Measurements from ENCODE around the gene TTC1.
A peak's percentile ranks its signal among the peaks of the same experiment; 100 is the strongest.

The TTC1 gene

DNA sequence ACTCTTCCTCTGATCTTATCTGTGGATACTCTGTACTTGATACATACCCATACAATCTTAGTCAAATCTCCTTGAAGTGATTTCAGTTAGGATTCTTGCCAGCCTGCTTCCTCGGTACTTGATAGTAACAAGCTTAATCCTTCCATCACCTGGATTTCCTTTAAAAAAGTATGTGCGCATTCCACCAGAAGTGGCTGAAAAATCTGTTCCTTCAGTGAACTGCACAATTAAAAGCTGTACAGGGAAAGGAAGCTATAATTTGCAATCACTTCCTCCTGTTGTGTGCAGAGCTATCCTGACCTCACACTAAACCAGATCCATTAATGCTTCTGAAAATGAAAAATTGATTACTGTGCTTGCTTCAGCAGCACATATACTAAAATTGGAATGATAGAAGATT is 63.0 kb downstream of the TTC1 start:
- no peak for DNase-seq
- in situ Hi-C loops (cut with HindIII; ENCODE audit: low pct_ligation_motif_present, low pct_unique_long_range_greater_than_20kb, low sequenced_read_pairs): no loop called here

GRCh38 chr5:160075073-160075472 is 66.1 kb downstream of the TTC1 start:
- in situ Hi-C loops (cut with HindIII; ENCODE audit: low pct_ligation_motif_present, low pct_unique_long_range_greater_than_20kb, low sequenced_read_pairs): no loop called here
- no peak for DNase-seq

- no peak for DNase-seq
- in situ Hi-C loops (cut with HindIII; ENCODE audit: low pct_ligation_motif_present, low pct_unique_long_range_greater_than_20kb, low sequenced_read_pairs): no loop called here
Measured at GRCh38 chr5:160076997-160077396, 68.1 kb downstream of the TTC1 start.

DNA sequence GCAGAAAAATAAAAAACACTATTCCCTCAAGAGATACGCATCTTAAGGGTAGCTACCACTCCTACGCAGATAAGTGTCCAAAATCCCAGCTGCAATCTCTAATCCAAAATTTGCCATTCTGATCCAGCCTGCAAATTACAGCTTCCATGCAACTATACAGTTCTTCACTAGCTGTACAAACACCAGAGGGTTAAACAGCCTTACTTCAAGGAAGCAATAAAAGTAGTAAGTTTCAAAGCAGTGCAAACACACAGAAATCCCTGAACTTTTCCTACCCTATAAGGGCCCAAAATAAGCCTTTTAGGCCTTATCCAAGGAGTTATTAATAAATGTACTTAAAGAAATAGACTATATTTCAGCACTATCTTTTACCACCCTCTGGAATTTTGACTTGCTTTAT is 70.8 kb downstream of the TTC1 start:
- DNase-seq: no peak
- in situ Hi-C loops (cut with HindIII; ENCODE audit: low pct_ligation_motif_present, low pct_unique_long_range_greater_than_20kb, low sequenced_read_pairs): no loop called here

DNA sequence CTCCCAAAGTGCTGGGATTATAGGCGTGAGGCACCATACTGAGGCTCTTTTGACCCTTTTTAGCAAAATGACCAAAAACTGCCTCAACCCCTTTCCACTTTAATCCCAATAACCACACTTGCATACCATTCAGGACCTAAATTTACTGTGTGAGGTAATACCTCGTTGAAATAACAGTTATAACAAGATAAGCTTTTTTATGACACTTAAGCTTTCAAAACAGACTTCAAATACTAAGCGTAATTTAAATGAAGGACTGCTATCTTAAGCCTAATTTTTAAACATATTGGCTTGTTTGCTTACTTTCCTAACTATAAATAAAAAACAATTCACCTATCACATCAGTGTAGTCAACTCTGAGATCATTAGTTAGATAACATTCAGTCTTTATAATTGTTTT is 72.6 kb downstream of the TTC1 start:
- in situ Hi-C loops (cut with HindIII; ENCODE audit: low pct_ligation_motif_present, low pct_unique_long_range_greater_than_20kb, low sequenced_read_pairs): no loop called here
- DNase-seq: no peak

DNA sequence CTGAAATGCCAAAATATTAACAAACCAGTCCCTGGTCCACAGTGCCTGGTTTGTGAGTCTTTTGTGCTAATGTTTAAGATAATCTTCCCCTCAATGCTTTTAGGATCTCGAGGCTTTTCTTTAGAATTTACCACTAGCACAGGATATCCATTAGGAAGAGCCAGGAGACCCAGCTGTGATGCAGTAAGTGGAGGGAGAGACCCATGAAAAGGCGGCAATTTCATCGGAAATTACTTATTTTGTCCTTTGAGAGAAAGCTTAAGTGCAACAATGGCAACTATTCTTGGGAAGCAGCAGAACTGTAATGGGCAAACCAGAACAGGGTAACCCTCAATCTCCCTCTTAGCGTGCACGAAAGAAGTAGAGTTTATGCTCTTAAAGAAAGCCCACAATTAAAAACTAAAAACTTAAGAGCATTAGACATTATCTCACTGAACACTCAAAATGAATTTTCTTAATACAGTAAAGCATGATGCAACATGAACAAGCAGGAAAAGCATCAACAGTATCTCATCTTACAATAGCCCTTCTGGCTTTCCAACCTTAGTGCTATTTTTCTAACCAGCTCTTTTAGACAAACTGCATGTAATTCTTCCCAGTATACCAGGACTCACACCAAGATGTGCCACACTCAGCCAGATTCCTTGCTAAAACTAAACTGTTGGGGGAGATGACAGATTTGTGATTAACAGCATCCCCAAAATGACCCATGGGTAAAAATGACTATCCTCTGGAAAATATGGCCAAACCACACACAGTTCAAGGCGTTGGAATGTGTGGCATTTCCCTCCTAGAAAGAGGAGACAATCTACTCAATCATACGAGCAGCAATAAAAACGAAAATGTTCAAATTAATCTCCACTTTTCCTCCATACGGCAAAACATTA is 73.9 kb downstream of the TTC1 start:
- DNase-seq: peak; percentile 78
- in situ Hi-C loops (cut with HindIII; ENCODE audit: low pct_ligation_motif_present, low pct_unique_long_range_greater_than_20kb, low sequenced_read_pairs): no loop called here

GRCh38 chr5:160083501-160083900 is 74.6 kb downstream of the TTC1 start:
- DNase-seq: peak; percentile 59
- in situ Hi-C loops (cut with HindIII; ENCODE audit: low pct_ligation_motif_present, low pct_unique_long_range_greater_than_20kb, low sequenced_read_pairs): no loop called here

- peak; percentile 3 for DNase-seq
- in situ Hi-C loops (cut with HindIII; ENCODE audit: low pct_ligation_motif_present, low pct_unique_long_range_greater_than_20kb, low sequenced_read_pairs): no loop called here
Measured at GRCh38 chr5:160084144-160084543, 75.2 kb downstream of the TTC1 start.

DNA sequence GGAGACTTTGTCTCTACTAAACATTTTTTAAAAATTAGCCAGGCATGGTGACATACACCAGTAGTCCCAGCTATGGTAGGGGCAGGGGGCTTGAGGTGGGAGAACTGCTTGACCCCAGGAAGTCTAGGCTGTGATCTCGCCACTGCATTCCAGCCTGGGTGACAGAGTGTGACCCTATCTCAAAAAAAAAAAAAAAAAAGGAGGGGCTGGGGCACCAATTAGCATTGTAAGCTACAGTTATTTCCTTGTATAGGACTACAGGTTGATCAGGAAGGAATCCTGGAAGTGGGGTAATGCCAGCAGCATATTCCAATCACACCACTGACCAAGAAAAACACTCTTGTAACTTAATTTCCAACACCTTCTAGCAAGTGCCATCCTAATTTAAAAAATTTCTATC is 78.3 kb downstream of the TTC1 start:
- in situ Hi-C loops (cut with HindIII; ENCODE audit: low pct_ligation_motif_present, low pct_unique_long_range_greater_than_20kb, low sequenced_read_pairs): no loop called here
- DNase-seq: no peak

- in situ Hi-C loops (cut with HindIII; ENCODE audit: low pct_ligation_motif_present, low pct_unique_long_range_greater_than_20kb, low sequenced_read_pairs): no loop called here
- DNase-seq: no peak
Measured at GRCh38 chr5:160088805-160089204, 79.9 kb downstream of the TTC1 start.

DNA sequence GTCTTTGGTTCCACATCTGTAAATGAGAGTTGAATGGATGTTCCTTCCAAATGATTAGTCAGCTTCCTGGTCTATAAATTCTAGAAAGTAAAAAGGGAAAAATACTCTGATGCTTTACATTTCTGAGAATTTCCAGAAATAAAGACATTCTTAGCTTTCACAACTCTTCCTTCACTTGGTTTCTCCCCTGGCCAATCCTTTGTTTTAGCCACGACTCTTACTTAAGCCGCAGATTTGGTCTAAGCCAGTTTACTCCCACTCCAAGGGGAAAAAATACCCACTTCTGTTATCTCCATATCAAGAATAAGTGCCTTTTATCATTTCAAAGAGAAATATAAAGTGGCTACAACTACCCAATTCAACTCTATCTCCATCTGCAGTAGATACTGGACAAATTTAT is 80.6 kb downstream of the TTC1 start:
- in situ Hi-C loops (cut with HindIII; ENCODE audit: low pct_ligation_motif_present, low pct_unique_long_range_greater_than_20kb, low sequenced_read_pairs): no loop called here
- DNase-seq: no peak

- in situ Hi-C loops (cut with HindIII; ENCODE audit: low pct_ligation_motif_present, low pct_unique_long_range_greater_than_20kb, low sequenced_read_pairs): no loop called here
- no peak for DNase-seq
Measured at GRCh38 chr5:160090059-160090458, 81.1 kb downstream of the TTC1 start.

- no peak for DNase-seq
- in situ Hi-C loops (cut with HindIII; ENCODE audit: low pct_ligation_motif_present, low pct_unique_long_range_greater_than_20kb, low sequenced_read_pairs): no loop called here
Measured at GRCh38 chr5:160092514-160092913, 83.6 kb downstream of the TTC1 start.

DNA sequence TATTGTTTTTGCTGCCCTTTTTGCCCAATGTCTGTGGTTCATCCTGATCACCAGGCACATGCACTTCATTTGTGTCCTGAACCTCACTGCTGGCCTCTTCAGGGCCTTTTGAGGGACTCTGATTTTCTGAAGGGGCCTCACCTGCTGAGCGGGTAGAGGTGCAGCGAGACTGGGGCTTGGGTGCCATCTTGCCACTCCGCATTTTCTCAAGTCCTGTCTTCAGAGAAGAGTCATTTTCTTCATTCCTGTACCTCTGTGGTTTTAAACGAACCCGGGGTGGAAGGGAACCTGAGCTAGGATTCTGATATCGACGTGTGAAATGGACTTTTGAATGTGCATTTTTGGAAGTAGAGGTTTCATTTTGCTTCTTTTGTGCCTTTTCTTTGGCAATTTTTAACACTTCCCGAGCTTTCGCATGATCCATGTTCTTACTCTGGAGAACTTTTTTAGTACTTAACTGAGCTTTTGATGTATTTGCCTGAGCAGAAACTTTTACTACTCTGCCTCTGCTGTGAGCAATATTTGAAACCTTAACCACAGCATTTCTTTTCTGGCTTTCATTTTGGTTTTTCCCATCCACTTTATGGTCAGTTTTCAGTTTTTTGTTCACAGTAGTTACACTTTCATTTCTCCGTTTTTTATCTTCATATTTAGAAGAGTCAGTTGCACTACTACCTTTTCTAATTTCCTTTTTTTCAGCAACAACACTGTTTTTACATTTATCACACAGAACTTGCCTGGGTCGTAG is 84.2 kb downstream of the TTC1 start:
- no peak for DNase-seq
- in situ Hi-C loops (cut with HindIII; ENCODE audit: low pct_ligation_motif_present, low pct_unique_long_range_greater_than_20kb, low sequenced_read_pairs): no loop called here

DNA sequence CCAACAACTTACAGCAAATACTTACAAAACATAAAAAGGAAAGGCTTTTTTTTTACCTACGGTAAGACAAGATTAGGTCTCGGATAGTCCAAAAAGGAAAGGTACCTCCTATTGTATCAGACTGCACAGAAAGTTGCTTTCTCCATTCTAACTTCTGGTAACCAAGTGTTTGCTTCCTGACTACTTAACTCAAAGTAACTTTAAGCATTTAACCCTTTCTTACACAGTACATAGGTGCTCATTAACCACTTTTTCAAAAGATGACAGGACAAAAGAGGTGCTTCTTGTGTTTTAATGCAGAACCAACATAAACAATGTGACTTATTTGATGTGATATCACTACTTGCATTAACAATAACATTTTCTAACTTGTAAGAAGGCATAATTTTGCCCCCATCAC is 87.2 kb downstream of the TTC1 start:
- in situ Hi-C loops (cut with HindIII; ENCODE audit: low pct_ligation_motif_present, low pct_unique_long_range_greater_than_20kb, low sequenced_read_pairs): no loop called here
- DNase-seq: no peak

DNA sequence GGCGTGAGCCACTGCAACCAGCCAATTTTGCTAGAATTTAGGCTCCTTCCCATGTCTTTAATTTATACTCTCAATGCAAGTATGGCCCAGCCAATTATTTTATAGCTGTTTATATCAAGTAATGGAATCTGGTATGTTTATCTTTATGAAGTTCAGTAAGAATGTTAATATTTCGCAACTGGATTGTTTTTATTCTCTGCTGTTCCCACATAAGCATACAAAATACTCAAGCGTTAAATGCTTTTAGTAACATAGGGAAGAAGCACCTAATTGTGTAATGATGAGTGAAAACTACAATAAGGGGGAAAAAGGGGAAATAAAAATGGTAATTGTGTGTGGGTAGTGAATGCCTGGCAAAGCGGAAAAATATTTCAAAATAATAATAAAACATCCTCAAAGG is 89.1 kb downstream of the TTC1 start:
- no peak for DNase-seq
- in situ Hi-C loops (cut with HindIII; ENCODE audit: low pct_ligation_motif_present, low pct_unique_long_range_greater_than_20kb, low sequenced_read_pairs): no loop called here

DNA sequence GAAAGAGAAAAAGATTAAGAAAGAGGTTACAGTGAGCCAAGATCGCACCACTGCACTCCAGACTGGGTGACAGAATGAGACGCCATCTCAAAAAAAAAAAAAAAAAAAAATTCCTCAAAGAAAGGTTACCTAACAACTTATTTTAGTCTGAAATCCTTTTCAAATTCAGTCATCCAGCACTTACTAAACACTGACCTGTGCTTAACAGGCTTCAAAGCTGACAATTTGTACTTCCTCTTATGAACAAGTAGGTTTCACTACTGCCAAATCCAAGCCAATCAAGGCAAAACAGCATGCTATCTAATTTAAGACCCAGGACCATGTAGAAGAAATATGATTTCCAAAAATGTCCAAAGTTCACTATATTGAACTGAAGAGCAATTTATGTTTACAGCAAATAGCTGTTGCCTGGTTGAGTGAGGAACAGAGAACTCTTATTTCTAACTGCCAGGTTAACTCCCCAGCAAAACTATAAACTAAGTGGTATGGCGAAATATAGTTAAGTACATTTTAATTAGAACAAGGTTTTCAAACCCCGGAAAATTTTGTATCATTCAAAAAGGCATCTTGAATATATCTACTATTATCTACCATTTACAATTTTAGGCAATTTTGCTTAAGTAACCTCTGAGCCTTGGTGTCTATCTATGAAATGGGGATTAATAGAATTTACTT is 96.9 kb downstream of the TTC1 start:
- DNase-seq: no peak
- in situ Hi-C loops (cut with HindIII; ENCODE audit: low pct_ligation_motif_present, low pct_unique_long_range_greater_than_20kb, low sequenced_read_pairs): no loop called here

GRCh38 chr5:160108124-160108523 is 99.2 kb downstream of the TTC1 start:
- in situ Hi-C loops (cut with HindIII; ENCODE audit: low pct_ligation_motif_present, low pct_unique_long_range_greater_than_20kb, low sequenced_read_pairs): no loop called here

More at GRCh38 chr5:160108124-160108523, 99.2 kb downstream of the TTC1 start:
- DNase-seq: no peak
